Umbilical cord (tissue), 2 donors: Measurements from ENCODE around the gene CALCOCO1. TPM values are rescaled to one million over a fixed set of nuclear protein-coding genes. Genes with fewer than 3 reads are reported as not detected.
A peak's percentile ranks its signal among the peaks of the same experiment; 100 is the strongest.
"Not testable (repeated sequence)": the region's sequence is repeated elsewhere in the genome, so short reads cannot be mapped to it uniquely, and the experiment has no call there.

Experiments
- DNase-seq: peaks from one replicate; pipeline ENCODE4 v3.0.0-alpha.2; 2015; ENCODE audit warnings: low spot score
- total RNA-seq: library from RNA; depleted of rRNA; stranded (reverse); fragments of >200 nt; gene quantifications from one replicate; pipeline ENCODE4 v1.2.3, GENCODE V29; 2014; ENCODE audit warnings: low replicate concordance; ENCODE audit not compliant: insufficient read depth

CALCOCO1 gene
- total RNA-seq, 1 donor from 2014 or later: 93.4 TPM

- no peak for DNase-seq
These were observed 30.5 kb downstream of the CALCOCO1 start for GRCh38 chr12:53696655-53697331.

DNA sequence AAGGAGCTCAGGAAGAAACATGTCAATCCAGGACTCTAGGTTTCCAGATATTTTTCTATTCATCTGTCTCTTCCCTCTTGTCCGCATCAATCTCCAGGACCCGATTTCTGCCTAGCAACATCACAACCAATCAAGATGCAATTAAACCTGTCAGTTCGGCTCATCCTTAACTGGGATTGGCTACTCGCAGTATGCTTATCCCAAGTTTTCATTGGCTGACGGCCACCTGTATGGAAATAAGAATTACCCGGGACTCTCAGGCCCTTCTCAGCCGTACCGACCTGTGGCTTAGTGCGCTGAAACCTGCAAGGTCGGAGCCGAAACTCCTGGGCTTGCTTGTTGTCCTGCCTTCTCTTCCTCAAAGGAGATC lies 31.0 kb downstream of the CALCOCO1 start:
- DNase-seq: peak; percentile 88

DNA sequence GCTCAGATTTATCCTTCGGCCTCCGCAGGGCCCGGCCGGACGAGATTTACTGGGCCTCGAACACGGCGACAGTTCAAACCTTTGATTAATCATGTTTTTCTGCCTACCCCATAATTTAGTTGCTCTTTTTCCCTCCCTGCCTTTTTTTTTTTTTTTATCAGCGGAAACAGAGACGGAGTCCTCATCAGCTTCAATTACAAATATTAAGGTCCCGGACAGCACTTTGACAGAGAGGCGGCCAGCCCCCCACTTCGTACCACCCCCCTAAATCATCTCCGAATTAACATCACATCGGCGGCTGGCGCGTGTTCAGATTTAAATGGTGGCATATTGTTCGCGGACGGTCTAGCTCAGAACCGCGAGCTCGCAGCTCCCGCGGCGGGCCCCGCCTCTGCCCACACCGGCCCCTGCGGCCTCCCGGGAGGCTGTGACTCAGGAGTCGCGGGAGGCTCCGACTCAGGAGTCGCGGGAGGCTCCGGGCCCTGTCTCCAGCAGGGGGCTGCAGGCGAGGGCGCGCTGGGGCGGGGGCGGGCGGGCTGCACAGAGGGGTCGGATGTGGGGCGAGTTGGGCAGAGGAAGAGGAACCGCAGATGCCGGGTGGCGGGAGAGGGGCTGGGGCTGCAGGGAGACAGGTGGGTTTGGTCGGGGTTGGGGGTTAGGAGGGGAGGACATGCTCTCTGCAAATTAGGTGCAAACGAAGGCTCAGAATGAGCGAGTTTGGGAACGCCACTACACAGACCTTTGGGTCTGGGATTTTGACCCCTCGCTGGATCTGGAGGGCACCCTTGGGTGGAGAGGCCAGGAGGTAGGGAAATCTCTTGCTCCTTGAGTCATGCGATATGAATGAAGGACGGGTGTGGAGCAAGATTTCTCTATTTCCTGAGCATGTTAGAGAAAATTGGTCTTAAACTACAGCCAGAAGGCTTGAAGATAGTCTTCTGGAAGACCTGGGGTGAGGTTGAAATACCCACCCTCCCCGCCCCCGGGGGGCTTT lies 31.8 kb downstream of the CALCOCO1 start:
- DNase-seq: peak; percentile 40

DNA sequence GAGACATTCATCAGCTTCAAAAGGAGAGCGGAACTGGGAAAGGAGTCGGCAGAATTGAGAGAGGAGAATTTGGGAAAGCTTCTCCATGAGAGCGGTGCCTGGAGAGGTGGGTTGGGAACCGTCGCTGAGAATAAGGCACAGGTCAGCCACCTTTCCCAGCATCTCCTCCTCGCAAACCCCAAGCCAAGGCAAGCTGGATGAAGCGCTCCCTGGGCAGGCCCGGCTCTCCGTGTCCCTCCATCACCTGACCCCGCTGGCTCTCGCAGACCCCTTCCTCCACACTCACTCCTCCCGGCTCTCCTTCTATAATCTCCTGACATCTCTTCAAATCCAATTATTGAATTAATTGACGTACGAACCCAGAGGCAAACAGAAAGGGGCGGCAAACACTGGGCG lies 32.5 kb downstream of the CALCOCO1 start:
- DNase-seq: no peak

GRCh38 chr12:53688134-53688533 lies 39.1 kb downstream of the CALCOCO1 start:
- no peak for DNase-seq

DNA sequence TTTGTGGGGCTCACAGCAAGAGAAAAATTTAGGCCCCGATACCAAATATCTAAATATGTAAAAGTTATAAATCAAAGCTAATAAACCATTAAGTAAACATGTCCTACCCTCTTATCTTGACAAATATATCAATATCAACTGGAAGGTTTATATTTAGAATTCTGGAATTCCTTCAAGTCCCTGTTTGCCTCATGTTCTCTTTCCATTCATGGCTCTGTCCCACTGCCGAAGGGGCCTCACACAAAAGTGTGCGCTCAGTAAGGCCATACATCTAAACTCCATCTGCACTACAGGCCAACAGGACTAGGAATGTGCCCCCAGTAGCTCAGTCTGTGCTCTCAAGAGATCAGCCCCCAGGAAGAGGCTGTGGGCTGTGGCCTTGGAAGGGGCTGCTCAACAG lies 40.8 kb downstream of the CALCOCO1 start:
- peak; percentile 31 for DNase-seq

GRCh38 chr12:53684654-53685220 lies 42.5 kb downstream of the CALCOCO1 start:
- no peak for DNase-seq

DNA sequence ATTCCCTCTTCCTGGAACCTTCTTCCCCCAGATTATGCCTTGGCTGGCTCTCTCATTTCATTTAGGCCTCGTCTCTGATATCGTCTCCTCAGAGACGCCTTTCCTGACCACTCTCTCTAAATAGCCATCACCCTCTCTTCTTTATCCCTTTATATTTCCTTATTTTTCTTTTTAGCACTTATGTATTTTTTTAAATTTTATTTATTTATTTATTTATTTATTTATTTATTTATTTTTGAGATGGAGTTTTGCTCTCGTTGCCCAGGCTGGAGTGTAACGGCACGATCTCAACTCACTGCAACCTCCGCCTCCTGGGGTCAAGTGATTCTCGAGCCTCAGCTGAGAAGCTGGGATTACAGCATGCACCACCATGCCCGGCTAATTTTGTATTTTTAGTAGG lies 43.3 kb downstream of the CALCOCO1 start:
- no peak for DNase-seq

GRCh38 chr12:53683494-53683893 lies 43.8 kb downstream of the CALCOCO1 start:
- no peak for DNase-seq

- DNase-seq: not testable (repeated sequence)
These were observed 47.2 kb downstream of the CALCOCO1 start for GRCh38 chr12:53680061-53680460.

- DNase-seq: peak; percentile 53
These were observed 49.5 kb downstream of the CALCOCO1 start for GRCh38 chr12:53677800-53678148.

DNA sequence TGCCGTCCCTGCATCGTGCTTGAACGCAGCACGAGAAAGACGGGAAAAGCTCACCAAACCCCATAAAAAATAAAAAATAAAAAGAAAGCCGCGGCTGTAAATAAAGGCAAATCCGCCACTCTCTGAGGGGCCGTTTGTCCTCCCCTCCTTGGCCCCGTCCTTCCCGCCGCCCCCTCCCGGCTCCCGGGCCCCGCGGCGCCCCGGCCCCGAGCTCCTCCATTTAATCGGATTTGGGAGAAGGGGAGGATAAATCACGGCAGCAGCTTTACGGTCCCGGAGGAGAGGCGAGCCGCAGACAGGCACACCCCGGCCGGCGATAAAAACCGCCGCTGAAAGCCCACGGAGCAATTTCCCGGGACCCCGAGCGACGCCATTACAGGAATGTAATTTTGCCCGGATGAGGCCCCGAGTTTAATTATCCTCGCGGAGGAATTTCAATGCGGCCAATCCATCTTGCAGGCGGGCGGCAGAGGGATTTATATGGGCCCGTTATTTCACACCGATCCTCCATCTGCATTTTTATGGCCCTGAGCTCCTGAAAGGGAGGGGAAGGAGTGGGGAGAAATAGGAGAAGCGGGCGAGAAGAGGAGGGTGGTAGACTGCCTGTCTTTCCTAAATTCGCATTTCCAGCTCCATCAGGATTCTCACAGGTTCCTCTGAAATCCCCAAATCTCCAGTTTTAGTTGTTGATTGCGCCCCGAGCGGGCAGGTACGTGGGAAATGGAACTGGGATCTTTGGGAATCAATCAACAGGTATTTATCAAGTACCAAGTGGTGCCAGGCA lies 50.0 kb downstream of the CALCOCO1 start:
- peak; percentile 65 for DNase-seq

DNA sequence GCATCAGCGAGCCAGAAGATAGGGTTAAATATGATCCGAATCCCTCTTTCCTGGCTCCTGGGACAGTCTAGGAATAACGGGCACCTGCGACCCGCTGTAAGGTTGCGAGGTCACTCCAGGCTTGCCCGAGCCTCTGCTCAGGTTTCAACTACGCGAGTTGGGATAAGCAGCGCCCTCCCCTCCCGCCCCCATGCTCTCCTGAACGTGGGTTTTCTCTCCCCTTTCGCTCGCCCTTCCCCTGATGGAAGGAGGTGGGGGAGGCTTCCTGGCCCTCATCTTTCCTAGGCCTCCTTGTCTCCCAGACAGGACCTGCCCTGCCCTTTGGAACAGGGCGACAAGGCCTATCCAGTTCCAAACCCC lies 50.6 kb downstream of the CALCOCO1 start:
- no peak for DNase-seq

- DNase-seq: peak; percentile 99
These were observed 51.3 kb downstream of the CALCOCO1 start, which contains the start of gene ATP5MC2 for GRCh38 chr12:53675701-53676607. TSS of gene ATP5MC2 (minus strand) at chr12:53676083. CDS start at chr12:53672614, 3,469 bp downstream.

GRCh38 chr12:53674977-53675700 lies 52.1 kb downstream of the CALCOCO1 start:
- no peak for DNase-seq

DNA sequence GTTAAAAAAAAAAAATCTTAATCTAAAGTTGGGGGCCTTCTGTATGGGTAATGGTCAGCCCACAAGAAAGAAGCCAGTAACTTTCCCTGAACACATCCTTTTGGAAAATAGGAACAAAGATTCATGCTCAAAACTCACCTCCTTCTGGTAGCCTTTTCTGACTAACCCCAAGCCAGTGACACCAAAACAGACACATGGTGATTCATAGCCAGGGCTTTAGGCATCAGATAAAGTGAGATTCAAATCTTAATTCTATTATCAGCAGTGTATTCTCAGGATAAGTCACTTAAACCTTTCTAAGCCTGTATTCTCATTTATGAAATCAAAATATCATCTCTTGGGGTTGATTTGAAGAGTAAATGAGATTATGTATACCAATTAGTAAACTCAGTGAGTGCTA lies 56.3 kb downstream of the CALCOCO1 start:
- DNase-seq: no peak

DNA sequence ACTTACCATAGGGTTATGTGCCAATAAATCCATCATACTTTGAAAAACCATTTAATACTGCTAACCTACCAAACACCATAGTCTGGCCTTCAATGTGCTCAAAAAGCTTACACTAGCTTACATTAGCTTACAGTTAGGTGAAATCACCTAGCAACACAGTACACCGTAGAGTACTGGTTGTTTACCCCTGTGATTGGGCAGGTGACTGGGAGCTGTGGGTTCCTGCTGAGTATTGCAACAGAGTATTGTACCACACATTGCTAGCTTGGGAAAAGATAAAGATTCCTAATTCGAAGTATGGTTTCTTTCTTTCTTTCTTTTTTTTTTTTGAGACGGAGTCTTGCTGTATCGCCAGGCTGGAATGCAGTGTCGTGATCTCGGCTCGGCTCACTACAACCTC lies 56.9 kb downstream of the CALCOCO1 start:
- no peak for DNase-seq

GRCh38 chr12:53667080-53667479 lies 60.2 kb downstream of the CALCOCO1 start:
- no peak for DNase-seq

DNA sequence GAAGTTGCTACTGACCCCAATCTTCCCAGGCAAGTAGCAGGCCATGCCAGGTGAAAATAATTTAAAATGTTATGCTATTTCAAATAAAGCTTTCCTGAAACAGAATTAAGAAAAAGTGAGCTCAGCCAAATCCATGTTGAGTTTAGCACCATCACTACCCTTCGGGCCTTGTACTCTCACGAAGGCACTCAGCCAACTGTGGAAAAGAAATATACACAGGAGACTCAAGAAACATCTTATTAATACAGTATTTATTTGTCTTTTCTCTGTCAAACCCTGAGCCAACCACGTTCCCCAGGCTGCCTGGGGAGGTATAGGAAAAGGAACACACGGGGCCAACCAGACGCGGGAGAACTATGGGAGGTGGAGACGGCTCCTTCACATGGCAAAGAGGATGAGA lies 62.3 kb downstream of the CALCOCO1 start:
- DNase-seq: no peak

- DNase-seq: no peak
These were observed 63.1 kb downstream of the CALCOCO1 start for GRCh38 chr12:53664191-53664590.
